H9 (cell line): ENCODE data around the gene NCEH1. TPM values are rescaled to one million over a fixed set of nuclear protein-coding genes. Genes with fewer than 3 reads are reported as not detected.
"Not testable (repeated sequence)": the region's sequence is repeated elsewhere in the genome, so short reads cannot be mapped to it uniquely, and the experiment has no call there.

ENCODE experiments used
- DNase-seq: peaks from one replicate; pipeline ENCODE4 v3.0.0-alpha.2; 2017
- H2AFZ ChIP-seq: one replicate; pipeline ENCODE4 v1.6.1; 2013; ENCODE audit warnings: mild to moderate bottlenecking, low read length, control low read depth, moderate library complexity
- H2AK5ac ChIP-seq: 2 replicates; pipeline ENCODE4 v1.6.1; 2013; ENCODE audit warnings: low read length, control low read depth, mixed read lengths; ENCODE audit not compliant: insufficient read length
- H2BK120ac ChIP-seq: one replicate; pipeline ENCODE4 v1.6.1; 2013; ENCODE audit warnings: low read depth, mild to moderate bottlenecking, low read length, control low read depth, inconsistent platforms; ENCODE audit not compliant: poor library complexity, severe bottlenecking
- H2BK12ac ChIP-seq: 2 replicates; pipeline ENCODE4 v1.6.1; 2013; ENCODE audit warnings: low read length, control low read depth, mixed read lengths, low read depth; ENCODE audit not compliant: insufficient read length
- H2BK15ac ChIP-seq: 2 replicates; pipeline ENCODE4 v1.6.1; 2013; ENCODE audit warnings: low read depth, low read length, control low read depth
- H2BK20ac ChIP-seq: one replicate; pipeline ENCODE4 v1.6.1; 2013; ENCODE audit warnings: low read depth, mild to moderate bottlenecking, low read length, control low read depth, inconsistent platforms; ENCODE audit not compliant: poor library complexity, severe bottlenecking
- H2BK5ac ChIP-seq: 2 replicates; pipeline ENCODE4 v1.6.1; 2013; ENCODE audit warnings: low read length, control low read depth, mixed read lengths; ENCODE audit not compliant: insufficient read length
- H3K14ac ChIP-seq: 2 replicates; pipeline ENCODE4 v1.6.1; 2013; ENCODE audit warnings: low read length, control low read depth; ENCODE audit not compliant: insufficient read depth
- H3K18ac ChIP-seq: 2 replicates; pipeline ENCODE4 v1.6.1; 2013; ENCODE audit warnings: low read depth, mild to moderate bottlenecking, mixed read lengths, low read length, control low read depth; ENCODE audit not compliant: insufficient read length
- H3K23ac ChIP-seq: 2 replicates; pipeline ENCODE4 v1.6.1; 2013; ENCODE audit warnings: low read length, control low read depth, mixed read lengths, low read depth; ENCODE audit not compliant: insufficient read length
- H3K23me2 ChIP-seq: 2 replicates; pipeline ENCODE4 v1.6.1; 2013; ENCODE audit warnings: low read depth, mild to moderate bottlenecking, mixed read lengths, low read length, control low read depth; ENCODE audit not compliant: insufficient read length, poor library complexity, severe bottlenecking
- H3K27ac ChIP-seq: 2 replicates; pipeline ENCODE4 v1.5.1; 2013; ENCODE audit warnings: low read length, control low read depth, mixed read lengths, low read depth; ENCODE audit not compliant: insufficient read length
- H3K27me3 ChIP-seq: 2 replicates; pipeline ENCODE4 v1.6.1; 2013; ENCODE audit warnings: low read length, control low read depth, inconsistent platforms; ENCODE audit not compliant: insufficient read depth
- H3K4ac ChIP-seq: 2 replicates; pipeline ENCODE4 v1.6.1; 2013; ENCODE audit warnings: low read depth, mild to moderate bottlenecking, control low read depth, inconsistent platforms, low read length, moderate library complexity
- H3K4me1 ChIP-seq: 2 replicates; pipeline ENCODE4 v1.6.1; 2013; ENCODE audit warnings: low read length, control low read depth, inconsistent platforms; ENCODE audit not compliant: insufficient read depth
- H3K4me2 ChIP-seq: 2 replicates; pipeline ENCODE4 v1.6.1; 2013; ENCODE audit warnings: low read length, control low read depth, mixed read lengths; ENCODE audit not compliant: insufficient read length, insufficient read depth
- H3K56ac ChIP-seq: 2 replicates; pipeline ENCODE4 v1.6.1; 2013; ENCODE audit warnings: low read depth, mild to moderate bottlenecking, mixed read lengths, low read length, control low read depth; ENCODE audit not compliant: insufficient read length
- H3K79me1 ChIP-seq: 2 replicates; pipeline ENCODE4 v1.6.1; 2013; ENCODE audit warnings: low read depth, mild to moderate bottlenecking, moderate library complexity, low read length, control low read depth, inconsistent platforms; ENCODE audit not compliant: insufficient read depth, poor library complexity, severe bottlenecking
- H3K79me2 ChIP-seq: 2 replicates; pipeline ENCODE4 v1.6.1; 2013; ENCODE audit warnings: low read length, control low read depth, inconsistent platforms; ENCODE audit not compliant: insufficient read depth
- H3K9ac ChIP-seq: 2 replicates; pipeline ENCODE4 v1.6.1; 2013; ENCODE audit warnings: low read length, control low read depth, mixed read lengths; ENCODE audit not compliant: insufficient read length; ENCODE audit errors: extremely low read depth
- H3K9me3 ChIP-seq: one replicate; pipeline ENCODE4 v1.6.1; 2013; ENCODE audit warnings: low read depth, low read length, inconsistent platforms; ENCODE audit not compliant: control insufficient read depth
- H3T11ph ChIP-seq: one replicate; pipeline ENCODE4 v1.6.1; 2013; ENCODE audit warnings: mild to moderate bottlenecking, low read length, control low read depth, inconsistent platforms
- H4K20me1 ChIP-seq: one replicate; pipeline ENCODE4 v1.6.1; 2013; ENCODE audit not compliant: control insufficient read depth, insufficient read length, insufficient read depth
- H4K5ac ChIP-seq: 2 replicates; pipeline ENCODE4 v1.6.1; 2013; ENCODE audit warnings: low read depth, mild to moderate bottlenecking, mixed read lengths, low read length, control low read depth; ENCODE audit not compliant: insufficient read length
- H4K8ac ChIP-seq: replicated peaks from 2 replicates; pipeline ENCODE4 v1.6.1; 2013; ENCODE audit warnings: low read length, control low read depth, mixed read lengths, low read depth; ENCODE audit not compliant: insufficient read length
- H4K91ac ChIP-seq: 2 replicates; pipeline ENCODE4 v1.6.1; 2013; ENCODE audit warnings: low read depth, mild to moderate bottlenecking, moderate library complexity, mixed read lengths, low read length, control low read depth; ENCODE audit not compliant: insufficient read length
- H3K27ac Mint-ChIP-seq, 3 experiments: 2 replicates in 2 of 3; 3 replicates in 1 of 3; pipeline ENCODE4 v1.8.0; 2020 to 2021; ENCODE audit warnings: mixed read lengths in 3 of 3, mild to moderate bottlenecking in 1 of 3, moderate library complexity in 1 of 3
- H3K27me3 Mint-ChIP-seq: 2 replicates; pipeline ENCODE4 v1.8.0; 2021; ENCODE audit warnings: low read depth, mild to moderate bottlenecking, moderate library complexity, mixed read lengths
- H3K36me3 Mint-ChIP-seq, 3 experiments: 2 replicates in 2 of 3; 3 replicates in 1 of 3; pipeline ENCODE4 v1.8.0; 2020 to 2021; ENCODE audit warnings: low read depth in 3 of 3, mixed read lengths in 3 of 3; ENCODE audit not compliant: insufficient read depth in 1 of 3
- H3K4me1 Mint-ChIP-seq, 2 experiments: 2 replicates each; pipeline ENCODE4 v1.8.0; 2020; ENCODE audit warnings: mixed read lengths in 2 of 2
- H3K4me3 Mint-ChIP-seq, 2 experiments: 2 replicates in 1 of 2; 3 replicates in 1 of 2; pipeline ENCODE4 v1.8.0; 2020 to 2021; ENCODE audit warnings: mild to moderate bottlenecking in 2 of 2, mixed read lengths in 2 of 2, moderate library complexity in 1 of 2
- H3K9me3 Mint-ChIP-seq, 2 experiments: 2 replicates in 1 of 2; 3 replicates in 1 of 2; pipeline ENCODE4 v1.8.0; 2020; ENCODE audit warnings: mild to moderate bottlenecking in 2 of 2, mixed read lengths in 2 of 2, moderate library complexity in 1 of 2
- CTCF ChIP-seq: fragments of 200-600 bp; sonication (generic); conservative IDR thresholded peaks from 3 replicates; pipeline ENCODE4 v1.8.0; 2021; ENCODE audit warnings: antibody characterized with exemption, mild to moderate bottlenecking
- WGBS: extraction: QIAGEN DNeasy Blood & Tissue Kit; methylation state at CpG from one replicate; pipeline ENCODE4 v1.1.7; 2013; ENCODE audit warnings: missing lambda C conversion rate, low lambda C conversion rate, mixed read lengths; ENCODE audit not compliant: insufficient read length; ENCODE audit errors: extremely low coverage; 5-methylcytosine and 5-hydroxymethylcytosine counted together
- total RNA-seq: library from RNA; stranded (reverse); gene quantifications from 2 replicates; pipeline ENCODE4 v1.2.1, GENCODE V29; 2021

The NCEH1 gene
- total RNA-seq, 1 experiment from 2014 or later = 2.3 TPM

- H4K8ac ChIP-seq = no peak overlapping the region
- no peak overlapping the region for H3K56ac ChIP-seq
- H4K5ac ChIP-seq = no peak overlapping the region
- H3K4ac ChIP-seq = no peak overlapping the region
- no CpG with 5 or more reads among the region's 1 CpG for WGBS
- no peaks in the 10 kb centered on the region for H3K79me2 ChIP-seq
- H3K23me2 ChIP-seq = no peaks in the 10 kb centered on the region
- H4K91ac ChIP-seq = no peak overlapping the region
- no peak overlapping the region for H3T11ph ChIP-seq
- no peaks in the 10 kb centered on the region for H3K9me3 ChIP-seq
- peaks cover 6 to 8% of the 10 kb centered on the region in 2 experiments; a peak in 3 of 4 replicates for H3K4me1 Mint-ChIP-seq
- no peak overlapping the region for H3K9ac ChIP-seq
- no peak overlapping the region for H3K14ac ChIP-seq
- no peaks in the 10 kb centered on the region for H3K27me3 Mint-ChIP-seq
- H3K9me3 Mint-ChIP-seq = no peaks in the 10 kb centered on the region
- no peak overlapping the region for H2BK15ac ChIP-seq
- no peak overlapping the region for H2BK20ac ChIP-seq
- no peak overlapping the region for H3K18ac ChIP-seq
- TF ChIP-seq CTCF = no peak
- no peak overlapping the region for H2AK5ac ChIP-seq
- H3K27ac ChIP-seq = no peak overlapping the region
- H4K20me1 ChIP-seq = no peaks in the 10 kb centered on the region
- no peaks in the 10 kb centered on the region for H3K79me1 ChIP-seq
- H3K4me2 ChIP-seq = no peak overlapping the region
- H3K23ac ChIP-seq = no peak overlapping the region
- no peaks in the 10 kb centered on the region for H3K36me3 Mint-ChIP-seq
- no peak overlapping the region for H2AFZ ChIP-seq
- no peak overlapping the region for H2BK120ac ChIP-seq
- no peaks in the 10 kb centered on the region for H3K4me1 ChIP-seq
- no peak overlapping the region for H3K4me3 Mint-ChIP-seq
- no peak overlapping the region for H2BK5ac ChIP-seq
- H3K27me3 ChIP-seq = no peaks in the 10 kb centered on the region
- no peak for DNase-seq
- H2BK12ac ChIP-seq = no peak overlapping the region
- H3K27ac Mint-ChIP-seq = no peak overlapping the region
These were observed 6.9 kb downstream of the NCEH1 start for GRCh38 chr3:172704001-172704400.

- H3K9ac ChIP-seq, H4K5ac ChIP-seq, H3K14ac ChIP-seq, DNase-seq, H4K91ac ChIP-seq, H3K9me3 ChIP-seq, H3K79me2 ChIP-seq, H2BK12ac ChIP-seq, H3K27ac Mint-ChIP-seq, H3K4me3 Mint-ChIP-seq, H3K36me3 Mint-ChIP-seq, H3K23ac ChIP-seq, H3K4me1 ChIP-seq, H2AK5ac ChIP-seq, H3K27me3 ChIP-seq, H3K18ac ChIP-seq, H3K79me1 ChIP-seq, H2BK15ac ChIP-seq, H3T11ph ChIP-seq, H3K56ac ChIP-seq, H3K27ac ChIP-seq, H2BK20ac ChIP-seq, H3K27me3 Mint-ChIP-seq, H3K4me2 ChIP-seq, H2BK5ac ChIP-seq, H3K9me3 Mint-ChIP-seq, H4K20me1 ChIP-seq, H2AFZ ChIP-seq, H3K4ac ChIP-seq, H2BK120ac ChIP-seq, H4K8ac ChIP-seq, H3K23me2 ChIP-seq: not testable (repeated sequence)
- H3K4me1 Mint-ChIP-seq = peaks cover 9 to 16% of the 10 kb centered on the region in 2 experiments
- no CpG with 5 or more reads among the region's 3 CpGs for WGBS
These were observed 8.1 kb downstream of the NCEH1 start for GRCh38 chr3:172702731-172703130.
